Ammon's horn (tissue), 1 donor: Measurements from ENCODE around the gene LYPD6B.
"Not testable (repeated sequence)": the region's sequence is repeated elsewhere in the genome, so short reads cannot be mapped to it uniquely, and the experiment has no call there.

Experiments used
- DNase-seq: peaks from one replicate; pipeline ENCODE4 v3.0.0-alpha.2; 2016; ENCODE audit warnings: low spot score

Gene LYPD6B

GRCh38 chr2:149213764-149214493 is 175.4 kb downstream of the LYPD6B start:
- no peak for DNase-seq

DNA sequence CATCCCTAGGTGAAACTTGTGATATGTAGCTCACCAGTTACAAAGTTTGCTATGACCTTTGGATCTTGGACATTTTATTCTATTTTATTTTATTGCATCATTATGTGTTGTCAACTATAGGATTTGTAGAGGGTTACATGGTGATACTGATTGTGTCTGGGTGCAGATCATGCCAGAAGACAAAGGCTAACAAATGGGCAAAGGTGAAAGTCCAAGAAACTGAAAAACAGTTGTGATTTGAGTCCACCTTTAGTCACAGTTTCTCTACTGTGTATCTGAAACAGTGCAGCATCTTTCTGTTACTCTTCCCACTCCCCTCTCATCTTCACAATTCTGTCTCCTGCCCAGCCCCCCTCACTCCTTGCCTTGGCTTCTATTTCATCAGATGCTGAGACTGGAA is 180.0 kb downstream of the LYPD6B start:
- no peak for DNase-seq

GRCh38 chr2:149219856-149220255 is 181.4 kb downstream of the LYPD6B start:
- peak; percentile 34 for DNase-seq

DNA sequence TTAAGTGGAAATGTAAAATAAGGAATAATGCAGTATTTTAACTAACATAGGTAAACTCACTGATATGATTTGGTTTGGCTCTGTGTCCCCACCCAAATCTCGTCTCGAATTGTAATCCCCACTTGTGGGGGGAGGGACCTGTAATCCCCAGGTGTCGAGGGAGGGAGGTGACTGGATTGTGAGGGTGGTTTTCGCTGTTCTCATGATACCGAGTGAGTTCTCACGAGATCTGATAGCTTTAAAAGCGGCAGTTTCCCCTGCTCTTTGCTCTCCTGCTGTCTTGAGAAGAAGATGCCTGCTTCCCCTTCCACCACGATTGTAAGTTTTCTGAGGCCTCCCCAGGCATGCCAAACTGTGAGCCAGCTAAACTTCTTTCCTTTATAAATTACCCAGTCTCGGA is 182.5 kb downstream of the LYPD6B start:
- no peak for DNase-seq

GRCh38 chr2:149221898-149222297 is 183.4 kb downstream of the LYPD6B start:
- no peak for DNase-seq

GRCh38 chr2:149223472-149224095 is 185.1 kb downstream of the LYPD6B start:
- DNase-seq = no peak

DNA sequence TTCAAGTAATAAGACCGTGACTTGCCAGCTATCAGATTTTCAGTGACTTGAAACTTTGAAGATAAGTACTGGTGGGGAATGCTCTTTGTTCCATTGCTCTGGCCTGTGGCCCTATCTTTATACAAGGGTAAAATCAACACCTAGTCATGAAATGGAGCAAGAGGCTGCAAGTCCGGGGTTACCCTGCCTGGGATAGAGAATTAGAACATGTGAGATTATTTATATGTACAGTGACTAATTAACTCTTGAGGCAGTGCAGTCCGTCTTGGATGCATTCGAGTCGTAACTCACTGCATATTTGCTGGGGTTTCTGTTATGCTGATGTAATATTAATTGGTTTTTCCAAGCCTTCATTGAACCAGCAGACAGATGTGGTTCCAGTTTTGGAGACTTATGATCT is 186.0 kb downstream of the LYPD6B start:
- no peak for DNase-seq

- DNase-seq = no peak
These were observed 186.9 kb downstream of the LYPD6B start for GRCh38 chr2:149225446-149225845.

- DNase-seq = no peak
These were observed 188.3 kb downstream of the LYPD6B start for GRCh38 chr2:149226790-149227189.

DNA sequence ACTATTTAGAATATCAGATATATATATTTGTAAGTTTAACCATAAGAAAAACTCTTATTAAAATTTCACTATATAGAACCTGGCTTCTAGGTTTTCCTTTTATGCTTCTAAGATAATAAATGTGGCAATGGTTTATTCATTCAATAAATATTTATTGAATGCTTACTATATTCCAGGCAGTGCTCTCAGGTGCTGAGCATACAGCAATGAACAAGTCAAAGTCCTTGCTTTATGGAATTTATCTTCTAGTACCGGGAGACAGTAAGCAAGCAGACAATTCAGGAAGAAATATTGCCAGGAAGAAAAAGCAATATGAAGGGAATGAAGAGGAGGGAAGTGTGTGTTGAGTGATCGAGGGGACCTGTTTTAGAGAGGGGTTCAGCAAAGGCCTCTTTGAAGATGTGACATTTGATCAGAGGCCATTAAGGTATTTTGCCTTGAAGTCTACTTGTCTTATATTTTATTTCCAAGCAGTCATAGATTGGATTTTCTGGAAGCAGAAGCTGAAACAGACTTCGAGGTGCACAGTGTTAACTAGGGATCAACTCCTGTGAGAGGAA is 197.4 kb downstream of the LYPD6B start:
- no peak for DNase-seq

DNA sequence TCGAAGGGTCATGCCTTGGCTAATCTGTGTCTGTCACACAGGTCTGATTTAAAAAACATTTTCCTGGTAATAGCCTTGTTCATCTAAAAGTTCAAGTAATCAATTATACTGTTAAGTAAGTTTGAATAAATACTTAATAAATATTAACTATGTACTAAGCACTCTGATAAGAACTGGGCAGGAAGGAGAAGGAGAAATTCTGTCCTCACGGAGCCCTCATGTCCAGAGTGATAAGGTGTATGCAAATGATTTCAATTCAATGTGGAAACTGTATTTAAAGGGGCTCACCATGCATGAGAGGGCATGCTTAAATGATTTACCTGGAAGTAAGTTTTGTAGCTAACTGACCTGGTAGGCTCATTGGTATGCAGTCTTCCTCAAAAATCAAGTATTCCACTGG is 197.9 kb downstream of the LYPD6B start:
- no peak for DNase-seq

- peak; percentile 3 for DNase-seq
These were observed 207.7 kb downstream of the LYPD6B start for GRCh38 chr2:149246186-149246585.

- DNase-seq = not testable (repeated sequence)
These were observed 212.9 kb downstream of the LYPD6B start for GRCh38 chr2:149251436-149251835.

DNA sequence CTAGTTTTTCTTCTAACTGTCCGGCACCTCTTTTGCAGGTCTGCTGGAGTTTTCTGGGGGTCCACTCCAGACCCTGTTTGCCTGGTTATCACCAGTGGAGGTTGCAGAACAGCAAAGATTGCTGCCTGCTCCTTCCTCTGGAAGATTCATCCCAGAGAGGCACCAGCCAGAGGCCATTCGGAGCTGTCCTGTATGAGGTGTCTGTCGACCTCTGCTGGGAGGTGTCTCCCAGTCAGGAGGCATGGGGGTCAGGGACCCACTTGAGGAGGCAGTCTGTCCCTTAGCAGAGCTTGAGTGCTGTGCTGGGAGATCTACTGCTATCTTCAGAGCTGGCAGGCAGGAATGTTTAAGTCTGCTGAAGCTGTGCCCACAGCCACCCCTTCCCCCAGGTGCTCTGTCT is 218.4 kb downstream of the LYPD6B start:
- DNase-seq = not testable (repeated sequence)

GRCh38 chr2:149258531-149258930 is 220.0 kb downstream of the LYPD6B start:
- DNase-seq = no peak

DNA sequence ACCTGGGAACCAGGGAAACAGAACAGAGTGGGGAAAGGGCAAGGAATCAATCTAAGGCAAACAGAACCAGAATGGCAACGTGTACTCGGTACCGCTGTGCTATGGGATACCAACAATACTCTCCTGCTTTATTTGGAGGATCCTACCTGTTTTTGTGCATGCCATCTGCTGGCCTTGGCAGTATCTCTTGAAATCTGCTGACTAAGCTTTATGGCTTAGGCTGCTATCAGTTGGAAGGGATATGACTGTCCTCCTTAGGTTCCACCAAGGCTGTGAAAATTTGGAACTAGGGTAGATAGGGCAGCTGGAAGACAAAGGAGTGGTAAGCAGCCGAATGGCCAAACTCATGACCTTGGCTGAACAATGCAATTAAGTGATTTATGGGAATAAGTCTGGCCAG is 220.6 kb downstream of the LYPD6B start:
- DNase-seq = no peak

- no peak for DNase-seq
These were observed 223.2 kb downstream of the LYPD6B start for GRCh38 chr2:149261692-149262091.
